Heart left ventricle (tissue), 16 donors: ENCODE results near the gene NUAK2. TPM values are rescaled to one million over a fixed set of nuclear protein-coding genes. Genes with fewer than 3 reads are reported as not detected.

Experiments used
- ATAC-seq, 4 donors: fragments of 200-7000 bp; cut with Tn5 transposase; one replicate each; pipeline ENCODE4 v1.9.1; 2020 to 2022; ENCODE audit warnings: moderate library complexity in 4 of 4, mild to moderate bottlenecking in 3 of 4, moderate number of reproducible peaks in 1 of 4
- DNase-seq, 5 donors: peaks; one replicate each; pipeline ENCODE4 v3.0.0-alpha.2; 2020
- H3K27ac ChIP-seq, 12 donors: fragments of 200-600 bp; sonication (generic) in 4 of 12; one replicate each; pipeline versions ENCODE4 v1.5.0 to v1.8.0; 2016 to 2022; ENCODE audit warnings: mild to moderate bottlenecking in 2 of 12
- H3K27me3 ChIP-seq, 9 donors: fragments of 200-600 bp; sonication (generic) in 2 of 9; one replicate each; pipeline versions ENCODE4 v1.5.1 to v1.8.0; 2016 to 2022; ENCODE audit warnings: mild to moderate bottlenecking in 3 of 9
- H3K36me3 ChIP-seq, 9 donors: fragments of 200-600 bp; sonication (generic) in 2 of 9; one replicate each; pipeline versions ENCODE4 v1.5.0 to v1.8.0; 2018 to 2022; ENCODE audit warnings: mild to moderate bottlenecking in 2 of 9
- H3K4me1 ChIP-seq, 12 donors: fragments of 200-600 bp; sonication (generic) in 4 of 12; one replicate each; pipeline versions ENCODE4 v1.5.0 to v1.8.0; 2016 to 2022; ENCODE audit warnings: mild to moderate bottlenecking in 3 of 12
- H3K4me3 ChIP-seq, 12 donors: fragments of 200-600 bp; sonication (generic) in 4 of 12; one replicate each; pipeline versions ENCODE4 v1.5.0 to v1.8.0; 2017 to 2022; ENCODE audit warnings: mild to moderate bottlenecking in 9 of 12, moderate library complexity in 4 of 12
- H3K9me3 ChIP-seq, 12 donors: fragments of 200-600 bp; sonication (generic) in 4 of 12; one replicate each; pipeline versions ENCODE4 v1.5.0 to v1.8.0; 2016 to 2022; ENCODE audit warnings: mild to moderate bottlenecking in 1 of 12
- POLR2A ChIP-seq, 2 donors: fragments of 450-650 bp; IDR thresholded peaks; one replicate each; pipeline ENCODE4 v1.6.1; 2017; ENCODE audit warnings: antibody characterized with exemption in 2 of 2, mild to moderate bottlenecking in 2 of 2, moderate library complexity in 2 of 2
- WGBS, 4 donors: extraction: QIAGEN DNeasy Blood & Tissue Kit in 2 of 4; methylation state at CpG; one replicate each; pipeline versions ENCODE4 v1.1.5 to v1.1.7; 2013 to 2018; 5-methylcytosine and 5-hydroxymethylcytosine counted together
- intact Hi-C, 10 donors: fragments of 100-400 bp; cut with DNase I; formaldehyde crosslinking; loops; one replicate each; pipeline versions ENCODE4 v1.11.1 to v1.14.2; 2022
- polyA plus RNA-seq, 2 donors: library from polyadenylated mRNA; stranded (reverse); fragments of 200-250 nt; gene quantifications; one replicate each; pipeline ENCODE4 v1.2.3, GENCODE V29; 2013
- total RNA-seq, 9 donors: library from RNA; depleted of rRNA in 2 of 9; stranded (reverse); fragments of >200 nt in 2 of 9; fragmentation: NEBNext Ultra II Directional in 3 of 9; extraction: Animal tissue kit (Norgen Biotek cat#: 25700) in 3 of 9; gene quantifications; one replicate each; pipeline versions ENCODE4 v1.1.0 to v1.2.4, GENCODE V29; 2016 to 2023
- TF ChIP-seq, protein P1 (sequence below), 12 donors: fragments of 200-600 bp; sonication (generic) in 4 of 12; IDR thresholded peaks; one replicate each; pipeline versions ENCODE4 v1.5.0 to v1.8.0; 2018 to 2022; ENCODE audit warnings: antibody characterized with exemption in 12 of 12, mild to moderate bottlenecking in 5 of 12
- donor health status: ischemic (EF 13 %, LVEDD 7.1; RV severe dilation, severe dysfunction).
- donor health status: healthy with polysubstance abuse.
- donor health status: DM: no; HTN: yes; CAD: no.
- donor health status: DM: no; HTN: no; CAD: no.
- donor health status: ischemic (EF 25% LVEDD 6.9; RV normal size, moderate dysfunction).
- donor health status: ischemic (EF 25% LVEDD 5.7; RV mildly dilated, moderate dysfunction).
- donor health status: healthy.
- donor health status: DM: yes; HTN: yes; CAD: no.
- donor health status: ischemic (EF 35%, LVEDD 5.7; RV mildly dilated, moderate dysfunction).
- donor health status: nonischemic (EF 11% LVEDD 7.7; RV severe dilation, severe dysfunction).
- donor health status: DM: yes; HTN: yes; CAD: no.
- donor health status: PGD.
- donor health status: ischemic (EF 29% LVEDD 5.4; RV normal size, mild dysfunction).
- donor health status: nonischemic (EF 23%, LVEDD 6.1; RV moderate dilation, normal function).

NUAK2 gene
- total and polyA plus RNA-seq, 11 donors: 0.25 to 2.6 (median 0.66) TPM

DNA sequence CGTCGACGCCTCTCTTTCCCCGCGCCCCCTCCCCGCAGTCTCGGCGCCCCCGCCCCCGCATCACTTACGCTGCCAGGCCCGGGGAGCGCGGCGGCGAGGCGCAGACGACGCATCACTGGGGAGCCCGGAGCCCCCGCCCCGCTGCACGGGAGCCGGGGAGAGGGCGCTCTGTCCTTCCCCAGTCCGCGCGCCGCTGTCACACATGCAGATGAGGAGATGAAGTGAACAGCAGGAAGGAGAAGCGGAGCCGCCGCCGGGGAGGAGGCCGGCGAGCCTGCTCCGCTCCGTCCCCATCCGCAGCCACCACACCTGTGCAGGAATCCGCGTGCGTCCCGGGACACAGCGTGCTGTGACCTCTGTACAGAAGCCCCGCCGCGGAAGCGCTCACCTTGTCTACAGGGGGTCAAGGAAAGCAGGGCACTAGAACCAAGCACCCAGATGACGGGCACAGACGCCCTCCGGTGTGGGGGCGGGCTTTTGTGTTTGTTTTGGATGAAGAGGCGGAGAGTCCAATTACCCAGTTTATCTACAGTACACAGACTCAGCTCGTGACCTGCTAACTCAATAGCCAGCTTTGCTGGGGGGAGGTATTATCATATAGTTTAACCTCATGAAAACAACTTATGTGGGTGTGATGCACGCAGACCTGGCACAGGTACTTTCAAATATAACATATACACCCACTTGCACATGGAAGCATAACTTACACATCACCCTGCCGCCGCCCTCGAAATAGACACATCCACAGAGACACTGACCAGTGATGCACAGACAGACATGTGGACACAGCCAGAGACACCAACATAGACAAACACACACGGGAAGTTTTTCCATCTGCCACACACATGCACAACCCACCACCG lies 22.8 kb upstream of the NUAK2 start:
- peak in 1 of 5 donors; percentile 64 for DNase-seq
- H3K4me1 ChIP-seq: peaks cover 0 to 16% (median 12%) of the 10 kb centered on the region in 12 donors
- intact Hi-C loops: no loop called here
- ATAC-seq: peak in 2 of 4 donors; percentile 34 to 46
- 9 to 47% (median 12%) methylated on average over 11 to 59 of the region's 59 CpGs for WGBS, 4 donors
- TF ChIP-seq, protein P1, sequence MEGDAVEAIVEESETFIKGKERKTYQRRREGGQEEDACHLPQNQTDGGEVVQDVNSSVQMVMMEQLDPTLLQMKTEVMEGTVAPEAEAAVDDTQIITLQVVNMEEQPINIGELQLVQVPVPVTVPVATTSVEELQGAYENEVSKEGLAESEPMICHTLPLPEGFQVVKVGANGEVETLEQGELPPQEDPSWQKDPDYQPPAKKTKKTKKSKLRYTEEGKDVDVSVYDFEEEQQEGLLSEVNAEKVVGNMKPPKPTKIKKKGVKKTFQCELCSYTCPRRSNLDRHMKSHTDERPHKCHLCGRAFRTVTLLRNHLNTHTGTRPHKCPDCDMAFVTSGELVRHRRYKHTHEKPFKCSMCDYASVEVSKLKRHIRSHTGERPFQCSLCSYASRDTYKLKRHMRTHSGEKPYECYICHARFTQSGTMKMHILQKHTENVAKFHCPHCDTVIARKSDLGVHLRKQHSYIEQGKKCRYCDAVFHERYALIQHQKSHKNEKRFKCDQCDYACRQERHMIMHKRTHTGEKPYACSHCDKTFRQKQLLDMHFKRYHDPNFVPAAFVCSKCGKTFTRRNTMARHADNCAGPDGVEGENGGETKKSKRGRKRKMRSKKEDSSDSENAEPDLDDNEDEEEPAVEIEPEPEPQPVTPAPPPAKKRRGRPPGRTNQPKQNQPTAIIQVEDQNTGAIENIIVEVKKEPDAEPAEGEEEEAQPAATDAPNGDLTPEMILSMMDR (IDR thresholded peaks at IDR 0.05): no peak
- no peak for TF ChIP-seq POLR2A (IDR thresholded peaks at IDR 0.05)
- H3K4me3 ChIP-seq: peak overlapping the region; percentile 10 to 43 (median 34)
- H3K9me3 ChIP-seq: no peaks in the 10 kb centered on the region
- H3K27me3 ChIP-seq: peaks cover 15 to 58% (median 31%) of the 10 kb centered on the region in 9 donors
- no peaks in the 10 kb centered on the region for H3K36me3 ChIP-seq
- no peak overlapping the region for H3K27ac ChIP-seq

DNA sequence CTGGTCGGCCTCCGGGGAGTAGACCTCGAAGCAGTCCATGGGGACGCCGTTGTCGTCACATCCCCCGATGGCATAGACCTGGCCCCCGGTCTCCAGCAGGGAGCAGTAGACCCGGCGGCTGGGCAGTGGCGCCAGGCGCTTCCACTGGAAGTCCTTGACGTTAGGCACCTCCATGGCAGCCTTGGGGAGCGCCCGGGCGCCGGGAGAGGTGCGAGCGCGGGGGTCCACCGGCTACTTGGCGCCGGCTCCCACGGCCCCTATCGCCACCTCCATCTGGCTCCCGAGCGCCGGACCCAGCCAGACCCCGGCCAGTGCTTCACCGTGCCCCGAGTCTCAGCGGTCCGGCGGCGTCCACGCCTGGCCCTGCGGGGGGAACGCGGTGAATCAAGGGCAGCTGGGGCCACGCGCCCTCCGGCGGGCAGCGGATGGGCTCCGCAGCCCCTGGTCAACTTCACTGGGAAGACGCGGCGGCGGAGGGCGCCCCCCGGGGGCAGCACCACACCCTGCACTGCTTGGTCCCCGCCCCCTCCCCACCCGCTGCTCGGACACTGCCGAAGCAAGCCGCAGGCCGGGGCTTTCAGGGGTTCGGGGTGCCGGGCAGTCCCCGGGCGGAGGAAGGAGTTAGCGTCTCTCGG lies 22.0 kb upstream of the NUAK2 start:
- no peaks in the 10 kb centered on the region for H3K9me3 ChIP-seq
- H3K27ac ChIP-seq: no peak overlapping the region
- H3K4me3 ChIP-seq: peak overlapping the region; percentile 10 to 43 (median 34)
- intact Hi-C loops: no loop called here
- H3K36me3 ChIP-seq: no peaks in the 10 kb centered on the region
- peaks cover 15 to 58% (median 31%) of the 10 kb centered on the region in 9 donors for H3K27me3 ChIP-seq
- WGBS, 4 donors: 2 to 10% (median 4%) methylated on average over 10 to 63 of the region's 63 CpGs
- no peak for TF ChIP-seq POLR2A (IDR thresholded peaks at IDR 0.05)
- TF ChIP-seq, protein P1 (IDR thresholded peaks at IDR 0.05): peak in 1 of 12 donors; percentile 9
- no peak for DNase-seq
- H3K4me1 ChIP-seq: peaks cover 0 to 16% (median 12%) of the 10 kb centered on the region in 12 donors
- ATAC-seq: peak in 3 of 4 donors; percentile 8 to 38 (median 17)

DNA sequence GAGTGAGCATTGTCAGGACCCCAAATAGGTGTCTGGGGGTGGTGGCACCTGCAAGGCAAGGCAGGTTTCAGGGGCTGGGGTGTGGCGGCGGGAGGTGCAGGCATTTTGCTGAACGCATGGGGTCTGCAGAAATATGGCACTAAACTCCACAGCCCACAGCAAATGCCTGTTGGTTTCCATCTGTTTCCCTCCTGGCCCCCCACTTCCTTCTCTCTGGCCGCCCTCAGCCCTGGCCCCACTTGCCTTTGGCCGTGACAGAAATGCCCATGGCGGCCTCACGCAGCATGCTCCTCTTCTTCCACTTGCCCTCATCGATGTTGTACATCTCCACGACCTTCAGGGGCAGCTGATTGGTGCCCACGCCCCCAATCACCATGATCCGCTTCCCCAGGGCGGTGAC lies 21.4 kb upstream of the NUAK2 start:
- peaks cover 0 to 16% (median 12%) of the 10 kb centered on the region in 12 donors for H3K4me1 ChIP-seq
- no peak for ATAC-seq
- no peak for DNase-seq
- no peak overlapping the region for H3K4me3 ChIP-seq
- peaks cover 15 to 54% (median 31%) of the 10 kb centered on the region in 9 donors for H3K27me3 ChIP-seq
- H3K9me3 ChIP-seq: no peaks in the 10 kb centered on the region
- intact Hi-C loops: no loop called here
- 74 to 82% (median 78%) methylated on average over 11 to 12 of the region's 12 CpGs for WGBS, 4 donors
- no peaks in the 10 kb centered on the region for H3K36me3 ChIP-seq
- TF ChIP-seq, protein P1 (IDR thresholded peaks at IDR 0.05): no peak
- TF ChIP-seq POLR2A (IDR thresholded peaks at IDR 0.05): no peak
- H3K27ac ChIP-seq: no peak overlapping the region

DNA sequence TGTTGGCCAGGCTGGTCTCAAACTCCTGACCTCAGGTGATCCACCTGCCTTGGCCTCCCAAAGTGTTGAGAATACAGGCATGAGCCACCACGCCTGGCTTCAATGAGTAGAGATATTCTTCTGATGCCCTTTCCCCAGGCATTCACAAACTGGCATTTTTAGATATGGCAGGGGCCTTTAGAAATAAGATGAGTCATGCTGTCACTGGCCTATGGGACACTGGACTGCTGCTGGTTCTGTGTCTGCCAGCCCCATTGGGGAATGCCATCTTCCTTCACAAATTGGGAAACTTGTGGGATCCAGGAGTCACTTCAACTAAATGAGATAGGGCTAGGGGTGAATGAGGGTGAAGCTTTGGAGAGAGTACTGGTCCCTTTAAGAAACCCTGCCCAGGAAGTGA lies 19.1 kb upstream of the NUAK2 start:
- 88 to 100% (median 93%) methylated on average over 1 of the region's 1 CpG for WGBS, 4 donors
- no peak overlapping the region for H3K27ac ChIP-seq
- H3K36me3 ChIP-seq: no peaks in the 10 kb centered on the region
- no peak overlapping the region for H3K4me3 ChIP-seq
- H3K9me3 ChIP-seq: no peaks in the 10 kb centered on the region
- no peak for DNase-seq
- intact Hi-C loops: no loop called here
- no peak for ATAC-seq
- H3K27me3 ChIP-seq: peaks cover 15 to 38% (median 29%) of the 10 kb centered on the region in 9 donors
- no peak for TF ChIP-seq POLR2A (IDR thresholded peaks at IDR 0.05)
- TF ChIP-seq, protein P1 (IDR thresholded peaks at IDR 0.05): no peak
- H3K4me1 ChIP-seq: peaks cover 0 to 16% (median 12%) of the 10 kb centered on the region in 12 donors
